ENCODE results near the gene CRISP3.
"Not testable (repeated sequence)": the region's sequence is repeated elsewhere in the genome, so short reads cannot be mapped to it uniquely, and the experiment has no call there.

Gene CRISP3, protein sequence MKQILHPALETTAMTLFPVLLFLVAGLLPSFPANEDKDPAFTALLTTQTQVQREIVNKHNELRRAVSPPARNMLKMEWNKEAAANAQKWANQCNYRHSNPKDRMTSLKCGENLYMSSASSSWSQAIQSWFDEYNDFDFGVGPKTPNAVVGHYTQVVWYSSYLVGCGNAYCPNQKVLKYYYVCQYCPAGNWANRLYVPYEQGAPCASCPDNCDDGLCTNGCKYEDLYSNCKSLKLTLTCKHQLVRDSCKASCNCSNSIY

DNA sequence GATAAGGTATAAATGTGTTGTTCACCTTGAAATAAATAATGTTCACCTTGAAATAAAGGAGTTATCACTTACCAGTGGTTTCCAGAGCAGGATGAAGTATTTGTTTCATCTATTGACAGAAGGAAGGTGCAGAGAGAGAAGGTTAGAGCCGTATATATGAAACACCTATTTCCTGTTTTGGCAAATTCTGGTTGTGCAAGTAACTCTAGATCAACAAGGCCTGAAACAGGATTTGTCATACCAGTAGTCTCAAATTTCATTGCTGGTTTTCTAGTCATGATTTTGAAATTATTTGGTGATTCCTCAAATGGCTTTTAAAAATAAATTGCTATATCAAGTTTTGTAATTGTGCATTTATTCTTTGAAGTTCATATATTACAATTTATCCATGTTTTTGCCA is at the start of gene CRISP3:
CRISP3 (minus strand) TSS at position 130 of the 400 bp plus-strand sequence; CDS start at position 109, 21 bp downstream.
- DNase-seq = no peak

DNA sequence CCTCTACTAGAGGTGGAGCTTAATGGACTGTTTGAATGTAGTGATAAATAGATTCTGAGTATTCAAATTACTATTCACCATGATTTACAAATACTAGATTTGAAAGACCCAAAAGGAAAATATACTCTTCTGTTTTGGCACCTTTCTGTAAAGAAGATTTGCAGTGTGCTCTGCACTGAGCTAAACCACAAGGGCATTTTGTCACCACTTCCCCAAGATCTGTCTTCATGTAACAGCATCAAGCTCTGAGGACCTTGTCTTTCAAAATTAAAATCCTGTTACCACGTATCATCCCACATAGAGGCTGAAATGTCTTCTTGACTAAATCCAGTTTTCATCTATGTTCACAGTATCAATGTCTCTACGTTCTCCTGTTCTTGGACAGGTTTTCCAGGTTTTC is 46.2 kb upstream of the CRISP3 start:
- no peak for DNase-seq

DNA sequence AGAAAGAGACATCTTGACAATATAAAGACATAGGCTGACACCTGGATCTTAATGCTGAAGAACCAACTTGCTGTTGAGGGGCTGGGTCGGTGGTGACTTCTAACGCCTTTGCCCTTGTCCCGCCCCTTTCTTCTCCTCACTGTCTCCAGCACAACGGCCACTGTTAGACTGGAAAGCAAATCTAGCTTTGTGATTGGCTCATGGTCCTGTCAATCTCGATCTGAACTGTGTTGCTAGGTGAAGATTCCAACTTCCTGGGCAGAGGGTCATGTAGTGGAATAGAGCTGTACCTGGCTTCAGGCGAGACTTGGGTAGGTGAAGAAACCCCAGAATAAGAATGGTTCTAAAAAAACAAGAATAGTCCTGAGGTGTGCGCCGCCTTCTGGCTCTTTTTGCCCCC is 43.0 kb upstream of the CRISP3 start, which contains the start of gene PGK2:
PGK2 (minus strand) TSS at position 110 of the 400 bp plus-strand sequence; CDS start at position 12, 98 bp downstream.
- no peak for DNase-seq

DNA sequence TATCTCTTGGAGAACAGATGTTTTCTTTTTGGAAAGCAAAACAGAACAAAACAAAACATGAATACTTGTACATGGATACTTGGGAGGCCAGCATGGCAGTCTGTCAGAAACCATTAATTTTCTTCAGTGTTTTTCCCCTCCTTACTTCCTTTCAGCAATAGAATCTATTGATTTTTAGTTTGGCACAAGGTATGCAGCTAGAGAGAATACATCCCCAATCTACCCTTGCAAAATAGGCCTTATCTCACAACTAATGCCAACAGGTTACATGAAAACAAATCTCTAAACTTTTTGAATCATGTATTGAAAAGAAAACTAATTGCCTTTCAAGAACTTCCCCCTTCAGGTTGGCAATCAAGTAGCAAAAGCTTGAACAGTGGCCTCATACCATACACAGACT is 40.1 kb upstream of the CRISP3 start:
- DNase-seq = no peak

DNA sequence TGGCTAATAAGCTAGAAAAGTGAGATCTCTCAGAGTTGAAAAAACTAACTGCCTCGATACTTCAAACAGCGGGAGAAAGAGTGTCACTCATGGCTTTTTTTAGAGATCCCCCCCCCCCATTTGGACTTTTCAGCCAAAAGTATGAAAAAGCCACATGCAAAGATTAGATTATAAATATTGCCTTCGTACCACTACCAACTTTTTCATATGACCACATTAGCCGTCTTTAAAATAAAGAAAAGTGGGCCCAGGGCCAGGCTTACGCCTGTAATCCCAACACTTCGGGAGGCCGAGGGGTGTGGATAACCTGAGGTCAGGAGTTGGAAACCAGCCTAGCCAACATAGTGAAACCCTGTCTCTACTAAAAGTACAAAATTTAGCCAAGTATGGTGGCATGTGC is 38.5 kb upstream of the CRISP3 start:
- DNase-seq = no peak

DNA sequence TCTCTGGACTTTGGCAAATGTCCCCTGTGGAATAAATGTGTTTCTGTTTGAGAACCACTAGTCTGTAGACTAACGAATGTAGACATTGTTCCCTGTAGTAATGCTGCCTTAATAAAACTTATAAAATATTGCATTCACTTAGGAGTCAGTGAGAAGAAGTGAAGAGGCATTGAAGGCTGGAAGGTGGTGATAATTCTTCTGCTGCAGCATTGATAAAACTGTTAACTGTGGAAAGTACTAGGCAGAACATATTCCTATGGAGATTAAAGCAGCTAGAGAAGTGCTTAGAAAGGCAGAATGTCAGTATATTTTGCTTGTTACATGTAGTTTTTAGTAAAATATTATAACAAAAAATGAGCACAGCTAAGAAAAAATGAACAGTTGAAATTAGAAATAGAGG is 38.1 kb upstream of the CRISP3 start:
- no peak for DNase-seq

DNA sequence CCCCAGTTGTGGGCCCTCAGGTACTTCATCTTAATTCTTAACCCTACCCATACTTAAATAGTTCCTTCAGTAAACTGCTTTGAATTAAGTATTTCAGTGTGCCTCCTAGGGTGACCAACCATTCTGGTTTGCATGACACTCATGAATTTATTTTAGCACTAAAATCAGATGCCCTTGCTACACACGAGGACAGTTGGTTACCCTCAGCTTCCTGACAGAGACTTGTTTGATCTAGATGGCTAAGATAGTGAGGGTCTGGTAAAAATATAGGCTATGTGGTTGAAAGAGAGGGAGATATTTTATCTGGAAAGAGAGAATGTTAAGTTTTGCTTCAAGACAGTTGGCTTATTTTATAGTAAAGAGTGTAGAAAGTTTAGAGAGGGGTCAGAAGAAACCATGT is 32.3 kb upstream of the CRISP3 start:
- no peak for DNase-seq

DNA sequence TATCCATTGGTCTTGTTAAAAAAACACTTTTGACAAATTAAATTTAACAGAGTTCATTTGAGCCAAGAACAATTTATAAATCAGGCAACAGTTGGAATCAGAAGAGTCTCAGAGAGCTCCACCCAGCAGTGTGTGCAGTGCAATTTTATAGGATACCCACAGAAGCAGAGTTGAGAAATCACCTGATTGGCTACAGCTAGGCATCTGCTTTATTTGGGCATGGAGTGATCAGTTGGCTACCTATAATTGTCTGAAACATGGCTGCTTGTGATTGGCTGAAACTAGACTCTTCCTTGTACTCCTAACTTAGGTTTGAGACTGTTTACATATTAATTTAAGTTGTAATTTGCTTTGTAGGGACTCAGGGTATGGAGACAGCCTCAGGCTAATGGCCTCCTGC is 30.9 kb upstream of the CRISP3 start:
- DNase-seq = no peak

DNA sequence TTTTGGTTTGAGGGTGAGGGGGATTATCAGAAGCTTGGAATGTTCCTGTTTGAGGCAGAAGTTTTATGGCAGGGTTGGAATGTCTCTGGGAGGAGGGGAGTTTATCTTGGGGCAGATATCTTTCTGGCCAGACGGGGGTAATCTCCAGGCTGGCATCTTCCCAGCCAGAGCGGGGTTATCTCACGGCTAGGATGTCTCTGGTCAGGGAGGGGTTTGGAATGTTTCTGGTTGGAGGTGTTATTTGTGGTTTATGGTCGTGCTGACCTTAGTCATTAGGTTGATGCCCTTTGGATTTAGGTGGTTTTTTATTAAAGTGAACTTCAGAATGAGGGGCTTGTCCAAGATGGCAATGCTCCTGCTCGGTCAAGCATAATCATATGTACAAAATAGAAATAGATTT is 28.1 kb upstream of the CRISP3 start:
- DNase-seq = no peak

DNA sequence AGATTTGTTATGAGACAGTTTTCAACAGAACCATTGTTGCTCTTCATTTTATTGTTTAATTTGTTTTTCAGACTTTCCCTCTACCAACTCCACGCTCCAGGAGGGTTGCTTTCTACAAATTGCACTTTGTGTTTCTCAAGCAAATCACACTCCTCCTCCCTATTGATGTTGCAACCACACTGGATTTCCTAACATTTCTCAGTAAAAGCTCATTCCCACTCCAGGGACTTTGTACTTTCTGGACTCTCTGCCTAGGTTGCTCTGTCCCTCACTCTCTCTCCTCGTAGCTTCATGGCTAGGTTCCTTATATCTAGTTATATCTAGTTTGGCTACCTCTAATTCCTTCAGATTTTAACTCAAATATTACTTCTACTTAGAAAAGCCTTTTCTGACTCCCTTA is 22.6 kb upstream of the CRISP3 start:
- DNase-seq = no peak

DNA sequence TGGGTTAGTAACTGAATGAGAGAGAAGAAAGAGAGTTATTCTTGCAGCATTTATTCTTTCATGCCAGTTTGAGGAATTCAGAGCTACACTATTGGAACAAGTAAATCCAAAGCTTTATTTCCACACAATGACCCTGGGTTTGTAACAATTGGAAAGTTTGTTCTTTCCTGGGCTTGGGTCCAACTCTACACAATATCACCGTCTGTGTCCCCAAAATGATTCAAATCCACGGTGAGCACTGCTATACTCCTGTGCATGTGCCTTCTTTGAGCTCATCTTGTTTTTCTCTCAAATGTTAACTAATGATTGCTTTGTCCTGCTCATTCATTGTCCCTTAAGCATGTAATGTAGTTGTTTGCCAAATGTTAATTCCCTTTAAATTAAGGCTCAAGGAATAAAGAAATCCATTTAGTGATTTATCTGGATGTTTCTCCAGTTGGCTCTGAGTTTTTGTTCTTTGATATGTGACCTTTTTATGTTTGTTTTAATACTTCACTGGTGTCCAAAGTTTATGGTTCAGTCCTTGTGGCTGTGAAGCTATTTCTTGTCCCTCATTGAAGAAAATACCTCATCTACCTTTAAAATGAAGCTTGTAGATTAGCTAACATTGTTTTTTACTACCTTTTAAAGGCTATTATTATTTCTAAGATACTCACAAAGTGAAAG is 20.5 kb upstream of the CRISP3 start:
- DNase-seq = no peak

DNA sequence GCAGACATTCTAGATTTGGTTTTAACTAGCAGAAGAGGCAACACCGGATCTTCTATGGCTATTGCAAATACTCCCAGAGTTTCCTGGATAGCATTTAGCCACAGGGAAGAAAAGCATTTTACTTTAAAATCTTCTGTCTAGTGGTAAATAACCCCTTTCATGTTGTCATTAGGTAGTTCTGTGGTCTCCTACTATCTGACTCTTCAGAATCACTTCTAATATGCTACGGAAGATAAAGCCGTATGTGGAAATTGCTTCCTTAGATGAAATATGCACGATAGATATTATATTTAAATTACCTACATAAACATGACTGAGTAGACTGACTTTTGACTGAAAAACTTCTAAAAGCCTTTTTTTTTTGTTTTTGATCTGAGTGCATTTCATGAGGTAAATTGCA is 759 bp downstream of the CRISP3 start:
- no peak for DNase-seq

DNA sequence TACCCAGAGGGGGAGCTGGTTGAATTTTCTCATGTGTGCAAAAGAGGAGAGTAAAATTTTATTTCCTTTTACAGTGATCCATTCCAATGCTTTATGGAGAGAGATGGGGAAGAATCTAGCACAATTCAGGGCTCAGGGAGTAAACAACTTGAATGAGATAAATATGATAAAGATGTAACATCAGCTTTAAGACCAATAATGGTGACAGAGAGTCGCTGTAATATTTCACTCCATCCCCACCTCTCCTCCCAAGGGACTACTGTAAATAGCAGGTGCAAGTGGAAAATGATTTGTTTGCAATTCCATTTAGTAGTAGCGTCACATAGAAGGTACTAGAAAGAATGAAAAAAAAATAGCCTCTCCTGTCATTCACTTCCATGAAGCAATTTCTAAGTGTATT is 4.8 kb downstream of the CRISP3 start:
- DNase-seq = no peak

DNA sequence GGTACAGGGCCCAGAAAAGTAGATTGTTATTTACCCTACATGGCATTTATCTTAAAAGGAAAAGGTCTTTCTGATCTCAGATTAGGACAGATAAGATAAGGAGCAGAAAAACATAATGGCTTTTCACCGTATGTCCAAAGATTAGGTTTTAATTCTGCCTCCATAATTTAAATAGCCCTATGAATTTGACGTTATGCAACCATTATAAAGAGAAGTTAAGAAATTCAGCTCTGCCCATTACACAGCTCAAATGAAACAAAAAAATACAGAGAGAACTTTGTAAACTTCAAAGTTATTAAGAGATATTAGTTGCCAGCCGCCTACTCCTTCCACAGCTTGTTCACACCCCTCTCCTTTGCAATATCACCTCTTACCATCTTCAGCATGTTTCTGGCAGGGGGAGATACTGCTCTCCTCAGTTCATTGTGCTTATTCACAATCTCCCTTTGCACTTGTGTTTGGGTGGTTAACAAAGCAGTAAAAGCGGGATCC is 8.1 kb downstream of the CRISP3 start:
- no peak for DNase-seq

DNA sequence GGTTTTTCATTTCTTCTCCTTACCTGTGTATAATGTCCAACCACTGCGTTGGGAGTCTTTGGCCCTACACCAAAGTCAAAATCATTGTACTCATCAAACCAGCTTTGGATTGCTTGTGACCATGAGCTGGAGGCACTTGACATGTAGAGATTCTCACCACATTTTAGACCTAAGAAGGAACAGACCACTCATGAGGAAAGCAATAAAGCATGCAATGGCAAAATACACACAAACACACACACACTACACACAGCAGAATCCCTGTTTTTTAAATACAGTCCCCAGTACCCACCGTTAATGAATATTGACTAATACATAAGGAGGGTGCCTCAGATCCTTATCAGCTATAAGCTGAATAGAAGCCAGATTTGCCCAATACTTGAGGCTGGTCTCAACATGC is 10.5 kb downstream of the CRISP3 start:
- DNase-seq = no peak

DNA sequence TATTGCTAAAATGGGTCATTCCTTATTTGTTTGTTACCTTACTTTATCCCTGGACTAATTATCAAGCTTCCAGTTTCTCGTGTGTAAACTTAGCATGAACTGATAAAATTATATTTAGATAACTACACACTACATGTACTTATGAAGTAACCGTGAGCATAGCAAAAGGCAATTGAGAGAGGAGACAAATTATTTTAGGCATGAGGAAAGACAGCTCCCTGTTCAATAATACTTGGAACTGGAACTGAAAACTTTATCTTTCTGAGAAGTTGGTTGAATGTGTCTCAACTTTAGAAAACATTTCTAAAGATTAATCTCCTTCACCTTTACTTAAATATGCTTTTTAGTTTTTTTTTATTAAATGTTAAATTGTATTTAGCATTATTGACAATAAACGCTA is 11.4 kb downstream of the CRISP3 start:
- no peak for DNase-seq

DNA sequence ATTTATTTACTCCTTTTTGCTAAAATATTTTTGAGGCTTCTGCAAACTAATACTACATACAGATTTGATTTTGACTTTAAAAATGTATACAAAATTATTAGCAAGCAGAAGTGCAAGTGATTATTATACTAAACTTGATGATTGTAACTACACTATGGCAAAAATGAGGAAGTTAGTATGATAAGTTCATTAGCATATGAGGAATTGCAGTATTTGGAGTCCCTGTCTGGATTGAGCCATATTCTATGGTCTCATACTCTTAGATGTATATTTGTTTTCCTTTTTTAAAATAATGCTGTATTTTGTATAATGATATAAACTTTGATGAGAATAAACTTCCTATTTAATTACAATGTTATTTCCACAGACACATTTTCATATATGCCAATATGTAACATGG is 13.9 kb downstream of the CRISP3 start:
- DNase-seq = no peak

DNA sequence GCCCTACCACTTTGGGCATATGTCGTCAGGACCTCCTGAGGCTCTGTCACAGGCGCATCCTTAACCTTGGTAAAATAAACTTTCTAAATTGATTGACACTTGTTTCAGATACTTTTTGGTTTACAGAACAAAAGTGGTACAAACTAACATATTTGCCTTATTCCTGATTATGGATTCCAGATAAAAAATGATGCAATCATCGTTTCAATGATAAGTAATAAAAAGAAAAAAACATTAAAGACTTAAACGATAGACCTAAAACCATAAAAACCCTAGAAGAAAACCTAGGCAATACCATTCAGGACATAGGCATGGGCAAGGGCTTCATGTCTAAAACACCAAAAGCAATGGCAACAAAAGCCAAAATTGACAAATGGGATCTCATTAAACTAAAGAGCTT is 20.3 kb downstream of the CRISP3 start:
- DNase-seq = not testable (repeated sequence)

DNA sequence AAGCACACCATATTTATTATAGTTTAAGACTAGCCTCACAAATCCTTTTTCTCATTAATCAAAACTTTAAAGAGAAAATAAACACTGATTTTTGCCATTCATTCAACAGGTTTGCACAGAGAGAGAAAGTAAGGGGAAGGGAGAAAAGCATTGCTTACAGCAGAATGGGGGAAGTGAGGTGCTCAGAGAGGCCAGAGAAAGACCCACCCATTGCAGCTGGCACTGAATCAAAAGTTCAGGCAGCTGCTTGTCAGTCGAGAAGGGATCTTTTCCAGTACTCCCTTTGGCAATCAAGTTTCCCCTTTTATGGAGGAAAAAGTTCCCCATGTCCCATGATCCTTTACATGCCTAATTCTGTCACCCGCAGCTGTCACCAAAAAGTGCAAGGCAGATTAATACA is 22.9 kb downstream of the CRISP3 start:
- DNase-seq = no peak

DNA sequence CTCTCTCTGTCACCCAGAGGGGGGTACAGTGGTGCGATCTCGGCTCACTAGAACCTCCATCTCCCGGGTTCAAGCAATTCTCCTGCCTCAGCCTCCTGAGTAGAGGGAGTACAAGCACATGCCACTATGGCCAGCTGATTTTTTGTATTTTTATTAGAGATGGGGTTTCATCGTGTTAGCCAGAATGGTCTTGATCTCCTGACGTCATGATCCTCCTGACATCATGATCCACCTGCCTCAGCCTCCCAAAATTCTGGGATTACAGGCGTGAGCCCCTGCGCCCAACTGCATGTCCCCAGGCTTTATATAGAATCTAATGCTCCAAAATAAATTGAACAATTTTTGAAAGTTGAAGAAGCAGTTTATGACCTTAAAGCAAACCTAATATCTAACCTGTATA is 23.8 kb downstream of the CRISP3 start:
- no peak for DNase-seq

DNA sequence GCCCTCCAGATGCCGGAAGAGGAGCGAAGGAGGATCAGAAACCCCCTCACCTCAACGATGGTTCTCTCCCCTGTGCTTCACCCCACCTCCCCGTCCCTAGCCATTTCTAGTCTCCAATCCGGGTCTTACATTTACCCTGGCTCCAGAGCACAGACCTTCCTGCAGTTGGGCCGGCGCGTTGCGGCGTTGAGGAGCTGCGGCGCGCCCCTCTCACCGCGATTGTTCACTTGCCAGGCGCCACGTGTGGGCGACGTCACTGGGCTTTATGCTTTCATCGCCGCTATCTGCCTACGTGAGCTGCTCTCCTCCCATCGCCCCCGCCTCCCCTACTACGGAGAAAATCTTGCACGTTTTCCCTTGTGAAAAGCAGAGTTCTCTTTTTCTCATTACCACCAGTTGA is 30.8 kb downstream of the CRISP3 start, which contains the start of gene CRISP2:
CRISP2 (minus strand) TSS at position 198 of the 400 bp plus-strand sequence. CDS start 4,347 bp downstream, outside the sequence.
- no peak for DNase-seq

DNA sequence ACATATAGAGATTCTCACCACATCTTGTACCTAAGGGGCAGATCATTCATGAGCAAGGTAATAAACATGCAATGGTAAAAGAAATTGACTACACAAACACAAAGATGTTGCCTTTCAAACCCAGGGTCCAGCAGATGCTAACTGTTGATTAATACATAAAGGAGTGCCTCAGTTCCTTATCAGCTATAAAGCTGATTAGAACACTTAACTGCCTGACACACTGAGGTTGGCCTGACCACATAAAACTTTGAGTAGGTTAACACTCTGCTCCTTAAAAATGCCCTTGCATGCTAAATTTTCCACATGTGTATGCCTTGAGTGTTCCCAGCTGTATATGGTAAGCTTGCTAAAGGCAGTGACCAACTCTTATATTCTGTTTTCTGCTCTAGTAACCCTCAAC is 45.7 kb downstream of the CRISP3 start:
- no peak for DNase-seq

DNA sequence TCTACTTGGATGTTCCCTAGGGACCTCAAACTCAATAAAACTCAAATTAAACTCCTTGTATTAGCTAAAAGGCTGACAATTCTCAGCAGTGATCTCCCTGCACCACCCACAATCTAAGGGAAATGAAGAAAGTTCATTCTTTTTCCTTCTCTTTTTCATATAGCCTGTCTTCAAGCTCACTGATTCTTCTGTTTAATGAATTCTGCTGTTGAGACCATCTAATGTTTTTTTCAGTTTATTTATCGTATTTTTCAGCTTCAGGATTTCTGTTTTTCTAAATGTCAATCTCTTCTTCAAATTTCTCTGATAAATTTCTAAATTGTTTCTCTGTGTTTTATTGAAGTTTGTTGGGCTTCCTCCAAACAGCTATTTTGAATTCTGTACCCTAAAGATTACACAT is 50.7 kb downstream of the CRISP3 start:
- no peak for DNase-seq

DNA sequence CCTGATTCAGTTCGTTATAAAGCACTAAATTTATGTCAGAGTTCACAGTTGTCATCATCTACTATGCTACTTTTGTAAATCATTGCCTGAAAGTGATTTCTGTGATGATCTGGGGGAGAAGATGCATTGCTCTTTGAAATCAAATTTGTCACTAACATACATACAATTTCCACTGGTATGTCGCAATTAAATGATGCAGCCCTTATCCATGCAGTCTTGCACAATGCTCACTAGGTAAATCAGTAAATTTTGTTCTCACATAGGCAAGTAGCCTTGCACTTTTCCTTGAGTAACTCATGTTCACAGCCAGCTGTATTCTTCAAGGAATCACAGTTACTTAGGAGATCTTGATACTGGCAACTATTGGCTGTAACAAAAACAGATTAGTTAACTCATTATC is 51.7 kb downstream of the CRISP3 start:
- no peak for DNase-seq

Measured in DMS 273 treated with DMSO at 0.1 percent for 48 hours (cell line).